Endothelial cell of umbilical vein (primary cell): Measurements from ENCODE around the gene AMZ1. TPM values are rescaled to one million over a fixed set of nuclear protein-coding genes. Genes with fewer than 3 reads are reported as not detected.

Experiments used
- BruUV-seq: library from RNA; stranded (reverse); fragments of 400-500 nt; replicated peaks from 2 replicates; lab custom pipeline; 2021; lab: Mats Ljungman, UMichigan
- CTCF ChIA-PET: fragments of 300-600, 350-600 bp; sonication (Branson Sonifier 250); formaldehyde crosslinking; loops from one replicate; lab custom pipeline; 2021; ENCODE audit warnings: antibody characterized with exemption, inconsistent platforms; lab: Charles Lee
- POLR2A ChIA-PET: fragments of 300-600, 350-600 bp; sonication (Branson Sonifier 250); formaldehyde crosslinking; loops from one replicate; lab custom pipeline; 2021; ENCODE audit warnings: antibody characterized with exemption, inconsistent platforms; lab: Charles Lee
- DNase-seq: peaks from one replicate; pipeline ENCODE4 v3.0.0-alpha.2; 2011; ENCODE audit warnings: low read depth, low spot score
- FAIRE-seq: peaks from 2 replicates; lab custom pipeline; 2011; peaks lifted over from hg19 to GRCh38; lab: Jason Lieb, UNC
- H2AFZ ChIP-seq: 2 replicates; pipeline ENCODE4 v1.6.0; 2012; ENCODE audit warnings: low read depth, low read length, control low read depth, inconsistent platforms
- H3K27ac ChIP-seq: 2 replicates; pipeline ENCODE4 v1.5.1; 2011; ENCODE audit warnings: low read depth, mild to moderate bottlenecking, control low read depth, low read length, moderate library complexity; ENCODE audit not compliant: insufficient read depth
- H3K27me3 ChIP-seq, 2 experiments: 2 replicates each; pipeline versions ENCODE4 v1.6.0 to v1.6.1; 2011; ENCODE audit warnings: low read length in 2 of 2, mixed read lengths in 1 of 2; ENCODE audit not compliant: control insufficient read depth in 2 of 2, insufficient read depth in 2 of 2
- H3K36me3 ChIP-seq, 2 experiments: 2 replicates in 1 of 2; 3 replicates in 1 of 2; pipeline ENCODE4 v1.5.1; 2011; ENCODE audit warnings: low read length in 2 of 2, mild to moderate bottlenecking in 1 of 2, moderate library complexity in 1 of 2; ENCODE audit not compliant: control insufficient read depth in 2 of 2, insufficient read depth in 2 of 2; ENCODE audit errors: extremely low read depth in 1 of 2
- H3K4me1 ChIP-seq: 3 replicates; pipeline ENCODE4 v1.5.1; 2011; ENCODE audit warnings: mild to moderate bottlenecking, low read length; ENCODE audit not compliant: control insufficient read depth, insufficient read depth; ENCODE audit errors: extremely low read depth
- H3K4me2 ChIP-seq: 2 replicates; pipeline ENCODE4 v1.6.1; 2011; ENCODE audit warnings: low read length, control low read depth, mixed read lengths; ENCODE audit not compliant: insufficient read depth
- H3K4me3 ChIP-seq, 3 experiments: fragments of 200-600 bp in 1 of 3; sonication (generic), shearing (Covaris generic) in 1 of 3; replicated peaks in 1 of 3; 2 replicates each; pipeline ENCODE4 v1.5.1; 2011 to 2016; ENCODE audit warnings: control low read depth in 3 of 3, low read length in 3 of 3, mild to moderate bottlenecking in 2 of 3, inconsistent platforms in 1 of 3, low read depth in 1 of 3, moderate library complexity in 1 of 3; ENCODE audit not compliant: insufficient read depth in 1 of 3
- H3K79me2 ChIP-seq: 2 replicates; pipeline ENCODE4 v1.6.0; 2012; ENCODE audit warnings: low read length, inconsistent platforms; ENCODE audit not compliant: control insufficient read depth, insufficient read depth
- H3K9ac ChIP-seq: replicated peaks from 2 replicates; pipeline ENCODE3; 2011; ENCODE audit warnings: low read length, control low read depth; ENCODE audit not compliant: insufficient read depth; ENCODE audit errors: extremely low read depth
- H3K9me1 ChIP-seq: replicated peaks from 3 replicates; pipeline ENCODE4 v1.6.0; 2011; ENCODE audit warnings: mild to moderate bottlenecking, low read length; ENCODE audit not compliant: control insufficient read depth, insufficient read depth; ENCODE audit errors: extremely low read depth
- H3K9me3 ChIP-seq: replicated peaks from 2 replicates; pipeline ENCODE4 v1.5.1; 2012; ENCODE audit warnings: low read length, inconsistent platforms; ENCODE audit not compliant: control insufficient read depth, insufficient read depth
- H4K20me1 ChIP-seq: replicated peaks from 2 replicates; pipeline ENCODE3; 2011; ENCODE audit warnings: mild to moderate bottlenecking, low read length; ENCODE audit not compliant: control insufficient read depth, insufficient read depth; ENCODE audit errors: extremely low read depth
- GATA2 ChIP-seq: IDR thresholded peaks from 2 replicates; pipeline ENCODE4 v1.7.0; 2011; ENCODE audit warnings: low read depth, mild to moderate bottlenecking, moderate library complexity, mixed read lengths, low read length; ENCODE audit not compliant: insufficient read length, insufficient read depth
- dilution Hi-C: fragments of 300-500 bp; cut with MboI; formaldehyde crosslinking; loops from one replicate; pipeline ENCODE4 v1.15.0; 2019; ENCODE audit warnings: low sequenced_read_pairs; ENCODE audit not compliant: extremely low pct_ligation_motif_present
- intact Hi-C: fragments of 100-400 bp; cut with micrococcal nuclease; formaldehyde crosslinking; loops from one replicate; pipeline ENCODE4 v1.10.0; 2022
- polyA plus RNA-seq, 4 experiments: library from polyadenylated mRNA; depleted of rRNA in 3 of 4; stranded (reverse) in 3 of 4; unstranded in 1 of 4; fragments of >200 nt; gene quantifications; 2 replicates each; pipeline versions ENCODE4 v1.2.1 to v1.2.3, GENCODE V29; 2011 to 2012; ENCODE audit warnings: missing spikeins in 1 of 4
- total RNA-seq: library from RNA; stranded (reverse); gene quantifications from 2 replicates; pipeline ENCODE4 v1.2.3, GENCODE V29; 2021
- TF ChIP-seq, protein P1 (sequence below), 2 donors: IDR thresholded peaks; 1 replicate in 1 of 2; 2 replicates in 1 of 2; pipeline ENCODE4 v1.5.1; 2011; ENCODE audit warnings: low read length in 2 of 2, mild to moderate bottlenecking in 2 of 2, moderate library complexity in 2 of 2, control low read depth in 1 of 2, inconsistent platforms in 1 of 2, low read depth in 1 of 2; ENCODE audit not compliant: insufficient read depth in 1 of 2; ENCODE audit errors: extremely low read depth in 1 of 2
- TF ChIP-seq, protein P2 (sequence below): IDR thresholded peaks from 2 replicates; pipeline ENCODE4 v1.6.1; 2011; ENCODE audit not compliant: insufficient read depth, insufficient read length

AMZ1 gene
- total and polyA plus RNA-seq, 2 donors (not counting 3 experiments of a cell fraction or from before 2014, with no cell fraction given): not detected

DNA sequence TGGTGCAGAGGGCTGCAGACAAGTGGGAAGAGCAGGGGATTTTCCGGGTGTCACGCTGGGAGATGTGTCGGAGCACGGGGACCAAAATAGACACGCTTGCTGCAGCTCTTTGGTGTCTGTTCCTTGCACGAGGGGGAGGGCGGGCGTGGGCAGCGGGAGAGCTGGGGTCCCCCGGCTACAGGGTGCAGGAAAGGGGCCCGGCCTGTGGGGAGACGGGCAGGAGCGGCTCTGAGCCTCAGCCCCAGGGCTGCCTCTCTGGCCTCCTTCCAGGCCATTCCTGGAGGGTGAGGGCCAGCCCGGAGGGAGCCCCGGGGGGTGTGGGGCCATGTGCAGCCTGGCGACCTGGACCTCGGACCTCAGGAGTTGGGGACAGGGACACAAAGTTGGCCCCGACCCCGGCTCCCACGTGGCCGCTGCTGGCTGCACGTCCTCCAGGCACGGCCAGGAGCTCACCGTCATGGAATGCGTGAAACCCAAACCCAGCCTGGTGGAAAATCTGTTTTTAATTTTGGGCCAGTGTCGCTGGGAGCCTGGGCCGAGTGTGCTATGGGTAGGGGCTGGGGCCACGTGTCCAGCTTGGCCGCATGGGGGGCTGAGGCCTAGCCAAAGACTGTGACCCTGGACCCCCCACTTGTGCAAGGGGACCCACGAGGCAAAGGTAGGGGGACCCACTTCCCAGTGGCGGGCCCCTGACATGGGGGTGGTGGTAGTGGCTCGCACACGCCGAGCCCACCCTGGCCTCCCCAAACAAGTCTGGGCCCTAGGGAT is 49.6 kb upstream of the AMZ1 start:
- TF ChIP-seq GATA2: no peak
- TF ChIP-seq, protein P1, sequence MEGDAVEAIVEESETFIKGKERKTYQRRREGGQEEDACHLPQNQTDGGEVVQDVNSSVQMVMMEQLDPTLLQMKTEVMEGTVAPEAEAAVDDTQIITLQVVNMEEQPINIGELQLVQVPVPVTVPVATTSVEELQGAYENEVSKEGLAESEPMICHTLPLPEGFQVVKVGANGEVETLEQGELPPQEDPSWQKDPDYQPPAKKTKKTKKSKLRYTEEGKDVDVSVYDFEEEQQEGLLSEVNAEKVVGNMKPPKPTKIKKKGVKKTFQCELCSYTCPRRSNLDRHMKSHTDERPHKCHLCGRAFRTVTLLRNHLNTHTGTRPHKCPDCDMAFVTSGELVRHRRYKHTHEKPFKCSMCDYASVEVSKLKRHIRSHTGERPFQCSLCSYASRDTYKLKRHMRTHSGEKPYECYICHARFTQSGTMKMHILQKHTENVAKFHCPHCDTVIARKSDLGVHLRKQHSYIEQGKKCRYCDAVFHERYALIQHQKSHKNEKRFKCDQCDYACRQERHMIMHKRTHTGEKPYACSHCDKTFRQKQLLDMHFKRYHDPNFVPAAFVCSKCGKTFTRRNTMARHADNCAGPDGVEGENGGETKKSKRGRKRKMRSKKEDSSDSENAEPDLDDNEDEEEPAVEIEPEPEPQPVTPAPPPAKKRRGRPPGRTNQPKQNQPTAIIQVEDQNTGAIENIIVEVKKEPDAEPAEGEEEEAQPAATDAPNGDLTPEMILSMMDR (IDR thresholded peaks at IDR 0.05; ENCODE audit: extremely low read depth in 1 of 2, insufficient read depth in 1 of 2, low read depth in 1 of 2, low read length in 2 of 2): no peak
- TF ChIP-seq, protein P2, sequence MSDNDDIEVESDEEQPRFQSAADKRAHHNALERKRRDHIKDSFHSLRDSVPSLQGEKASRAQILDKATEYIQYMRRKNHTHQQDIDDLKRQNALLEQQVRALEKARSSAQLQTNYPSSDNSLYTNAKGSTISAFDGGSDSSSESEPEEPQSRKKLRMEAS: no peak
- Histone ChIP-seq H2AFZ (no peak overlapping the region), H3K9ac (no peak overlapping the region), H3K27me3 (no peaks in the 10 kb centered on the region), H3K79me2 (peaks cover 85% of the 10 kb centered on the region), H4K20me1 (peaks cover 3% of the 10 kb centered on the region), H3K4me1 (peaks cover 37% of the 10 kb centered on the region), H3K4me2 (no peak overlapping the region), H3K9me1 (no peaks in the 10 kb centered on the region), H3K36me3 (peaks cover 1 to 4% of the 10 kb centered on the region in 2 experiments), H3K4me3 (no peak overlapping the region), H3K27ac (no peak overlapping the region), H3K9me3 (no peaks in the 10 kb centered on the region)
- ChIA-PET POLR2A (no interaction called here), CTCF (no interaction called here)
- FAIRE-seq (no peak), DNase-seq (no peak)
- intact Hi-C loops: loop anchor here (10.0 kb wide), 1 partner anchor 164 kb away; the partner anchor contains the start of gene GRIFIN
- BruUV-seq: no TSS peak
- dilution Hi-C loops: no loop called here
